K562 (cell line): ENCODE data around the gene SCG5. TPM values are rescaled to one million over a fixed set of nuclear protein-coding genes. Genes with fewer than 3 reads are reported as not detected.

Source experiments
- ATAC-seq: fragments of 200-7000 bp; cut with Tn5 transposase; 3 replicates; pipeline ENCODE4 v1.9.1; 2020; ENCODE audit warnings: moderate library complexity
- BruUV-seq: library from RNA; stranded (reverse); fragments of 400-500 nt; replicated peaks from 2 replicates; lab custom pipeline; 2021; lab: Mats Ljungman, UMichigan
- CTCF ChIA-PET: fragments of 300-600 bp; formaldehyde crosslinking; extraction: SDS; loops from one replicate; lab custom pipeline; 2021; ENCODE audit warnings: low intra/inter-chr PET ratio; lab: Yijun Ruan, JAX
- POLR2A ChIA-PET: fragments of 300-600, 350-650 bp; sonication (Branson Sonifier 250); formaldehyde crosslinking; extraction: SDS; loops from one replicate; lab custom pipeline; 2021; ENCODE audit warnings: antibody characterized with exemption, inconsistent platforms; lab: Yijun Ruan, JAX
- DNase-seq, 4 experiments: peaks; one replicate each; pipeline versions ENCODE4 v3.0.0 to v3.0.0-alpha.2; 2011 to 2018; ENCODE audit warnings: low spot score in 3 of 4, mixed read lengths in 3 of 4; ENCODE audit errors: extremely low read depth in 1 of 4
- FAIRE-seq: peaks from 2 replicates; lab custom pipeline; 2011; peaks lifted over from hg19 to GRCh38; lab: Jason Lieb, UNC
- H2AFZ ChIP-seq: 2 replicates; pipeline ENCODE4 v1.6.0; 2011; ENCODE audit warnings: low read depth, low read length, control low read depth, inconsistent platforms
- H3K27ac ChIP-seq: fragments of 200-600 bp; 3 replicates; pipeline ENCODE4 v1.8.0; 2011; ENCODE audit warnings: low read depth, mild to moderate bottlenecking, control low read depth, inconsistent platforms, low read length, moderate library complexity, mixed read lengths; ENCODE audit errors: extremely low read depth
- H3K27me3 ChIP-seq, 2 experiments: fragments of 300-600 bp in 1 of 2; 2 replicates in 1 of 2; 3 replicates in 1 of 2; pipeline versions ENCODE4 v1.6.0 to v1.8.0; 2011; ENCODE audit warnings: inconsistent platforms in 2 of 2, low read length in 2 of 2, mild to moderate bottlenecking in 1 of 2, mixed read lengths in 1 of 2, moderate library complexity in 1 of 2; ENCODE audit not compliant: control insufficient read depth in 2 of 2, insufficient read depth in 2 of 2
- H3K36me3 ChIP-seq: fragments of 300-600 bp; 3 replicates; pipeline ENCODE4 v1.8.0; 2011; ENCODE audit warnings: mild to moderate bottlenecking, low read length, inconsistent platforms; ENCODE audit not compliant: control insufficient read depth, insufficient read depth
- H3K4me1 ChIP-seq, 2 experiments: fragments of 200-600 bp in 1 of 2; replicated peaks in 1 of 2; 2 replicates in 1 of 2; 3 replicates in 1 of 2; pipeline versions ENCODE4 v1.5.1 to v1.8.0; 2011; ENCODE audit warnings: inconsistent platforms in 2 of 2, low read length in 2 of 2, mild to moderate bottlenecking in 1 of 2, mixed read lengths in 1 of 2, moderate library complexity in 1 of 2; ENCODE audit not compliant: control insufficient read depth in 2 of 2, insufficient read depth in 2 of 2
- H3K4me2 ChIP-seq: 2 replicates; pipeline ENCODE4 v1.6.1; 2011; ENCODE audit warnings: low read length, control low read depth, inconsistent platforms, mixed read lengths; ENCODE audit not compliant: insufficient read depth
- H3K4me3 ChIP-seq: fragments of 200-600 bp; sonication (generic), shearing (Covaris generic); 2 replicates; pipeline ENCODE4 v1.5.1; 2016; ENCODE audit warnings: control low read depth, inconsistent platforms
- H3K79me2 ChIP-seq: fragments of 200-600 bp; 3 replicates; pipeline ENCODE4 v1.8.0; 2011; ENCODE audit warnings: low read length, inconsistent platforms; ENCODE audit not compliant: control insufficient read depth, insufficient read depth
- H3K9ac ChIP-seq, 2 experiments: 2 replicates each; pipeline versions ENCODE4 v1.6.0 to v1.6.1; 2011; ENCODE audit warnings: low read depth in 2 of 2, low read length in 2 of 2, control low read depth in 1 of 2, inconsistent platforms in 1 of 2, mild to moderate bottlenecking in 1 of 2, mixed read lengths in 1 of 2; ENCODE audit not compliant: insufficient read depth in 1 of 2
- H3K9me1 ChIP-seq: one replicate; pipeline ENCODE4 v1.6.0; 2011; ENCODE audit warnings: inconsistent platforms, mild to moderate bottlenecking, low read length, moderate library complexity; ENCODE audit not compliant: control insufficient read depth, insufficient read depth
- H3K9me3 ChIP-seq: replicated peaks from 2 replicates; pipeline ENCODE4 v1.5.1; 2011; ENCODE audit warnings: low read depth, low read length, inconsistent platforms; ENCODE audit not compliant: control insufficient read depth, insufficient read depth
- H4K20me1 ChIP-seq: replicated peaks from 2 replicates; pipeline ENCODE4 v1.6.1; 2011; ENCODE audit warnings: low read length, inconsistent platforms, mixed read lengths; ENCODE audit not compliant: control insufficient read depth, insufficient read depth
- CEBPB ChIP-seq: fragments of 450-650 bp; IDR thresholded peaks from 2 replicates; pipeline ENCODE4 v1.6.1; 2016; ENCODE audit warnings: missing genetic modification characterization, missing compliant biosample characterization
- HDAC1 ChIP-seq, 2 experiments: fragments of 450-650 bp; IDR thresholded peaks; 2 replicates each; pipeline ENCODE4 v1.6.1; 2016 to 2017; ENCODE audit warnings: inconsistent platforms in 1 of 2, mild to moderate bottlenecking in 1 of 2, moderate library complexity in 1 of 2
- HOMEZ ChIP-seq: fragments of 250-450 bp; sonication (Bioruptor Pico); IDR thresholded peaks from 2 replicates; pipeline ENCODE4 v1.4.0; 2020; ENCODE audit warnings: mild to moderate bottlenecking, moderate library complexity
- POLR2A ChIP-seq: fragments of 450-650 bp; conservative IDR thresholded peaks from 2 replicates; pipeline ENCODE4 v1.6.1; 2016
- ZNF354B ChIP-seq: fragments of 250-450 bp; sonication (Bioruptor Pico); IDR thresholded peaks from 2 replicates; pipeline ENCODE4 v1.4.0; 2020
- WGBS: fragments of 100-300 bp; shearing (Covaris generic); methylation state at CpG from one replicate; pipeline ENCODE4 v1.1.6; 2016; ENCODE audit warnings: low coverage, mixed read lengths; ENCODE audit not compliant: insufficient coverage; ENCODE audit errors: missing lambda C conversion rate; 5-methylcytosine and 5-hydroxymethylcytosine counted together
- in situ Hi-C: fragments of 300-500 bp; cut with MboI; formaldehyde crosslinking; loops from 4 replicates; pipeline ENCODE4 v1.15.0; 2018; ENCODE audit warnings: inconsistent platforms, mixed read lengths
- intact Hi-C: fragments of 100-400 bp; cut with micrococcal nuclease; formaldehyde crosslinking; loops from 2 replicates; pipeline ENCODE4 v1.14.2; 2022
- polyA plus RNA-seq, 8 experiments: library from polyadenylated mRNA; depleted of rRNA in 4 of 8; stranded (reverse) in 5 of 8; unstranded in 3 of 8; fragments of >200 nt; fragmentation: Nextera tagmentation in 2 of 8; fragmentation: Illumina TruSeq in 1 of 8; extraction: Ambion mirVana in 2 of 8; extraction: Trizol in 1 of 8; gene quantifications; 2 replicates each; pipeline versions ENCODE4 v1.2.1 to v1.2.3, GENCODE V29; 2011 to 2014; ENCODE audit warnings: inconsistent platforms in 1 of 8, missing spikeins in 1 of 8
- total RNA-seq, 7 experiments: library from RNA; depleted of rRNA in 6 of 7; stranded (reverse); fragments of >200 nt in 6 of 7; fragmentation: Illumina TruSeq in 2 of 7; extraction: Trizol in 2 of 7; gene quantifications; 2 replicates each; pipeline versions ENCODE4 v1.2.1 to v1.2.3, GENCODE V29; 2011 to 2021; ENCODE audit warnings: low replicate concordance in 1 of 7

Gene SCG5
- total and polyA plus RNA-seq, 9 of the 15 experiments (the other 6 are each of a cell fraction or from before 2014, with no cell fraction given): 0.06 to 0.76 (median 0.28) TPM; not detected in 2

DNA sequence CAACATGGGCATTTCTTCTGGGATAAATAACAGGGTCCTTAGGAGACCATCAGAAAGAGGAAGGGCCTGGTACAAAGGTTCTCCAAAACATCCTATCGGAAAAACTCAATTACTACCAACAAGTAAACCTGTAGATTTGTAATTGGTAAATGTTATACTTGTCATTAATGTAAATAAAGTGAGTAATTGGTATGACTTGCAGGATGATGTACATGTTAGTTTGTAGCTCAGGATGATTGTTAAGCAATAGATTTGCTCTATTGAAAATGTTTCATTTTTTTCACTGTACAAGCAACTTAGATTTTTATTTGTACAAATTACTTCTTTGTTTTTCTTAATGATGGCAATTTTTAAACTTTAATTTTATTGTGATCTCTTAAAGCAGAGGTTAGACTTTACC, 3.8 kb upstream of the SCG5 start:
- DNase-seq: no peak
- H3K4me1 ChIP-seq: peaks cover 5 to 9% of the 10 kb centered on the region in 2 experiments; a peak in 4 of 5 replicates
- POLR2A ChIA-PET: no interaction called here
- no peak overlapping the region for H3K4me2 ChIP-seq
- no peak overlapping the region for H2AFZ ChIP-seq
- H3K9ac ChIP-seq: no peak overlapping the region
- H3K4me3 ChIP-seq: no peak overlapping the region
- H3K27me3 ChIP-seq: no peaks in the 10 kb centered on the region
- CTCF ChIA-PET: no interaction called here
- peaks cover 73% of the 10 kb centered on the region for H3K36me3 ChIP-seq
- H3K9me3 ChIP-seq: no peaks in the 10 kb centered on the region
- H3K9me1 ChIP-seq: no peaks in the 10 kb centered on the region
- H3K27ac ChIP-seq: no peak overlapping the region
- peaks cover 3% of the 10 kb centered on the region; the same call in 2 of the 3 replicates for H3K79me2 ChIP-seq
- TF ChIP-seq HDAC1 (IDR thresholded peaks at IDR 0.05) (no peak), CEBPB (tag) (0 out of 2 replicates have a peak, but pooled peaks have one; percentile 16), POLR2A (0 out of 2 replicates have a peak, but pooled peaks have one; percentile 34)
- no peak for ATAC-seq
- in situ Hi-C loops (no loop called here), intact Hi-C loops (no loop called here)
- H4K20me1 ChIP-seq: peaks cover 12% of the 10 kb centered on the region
- FAIRE-seq: no peak
- WGBS: 92% methylated on average over 1 of the region's 1 CpG
- BruUV-seq: no TSS peak

DNA sequence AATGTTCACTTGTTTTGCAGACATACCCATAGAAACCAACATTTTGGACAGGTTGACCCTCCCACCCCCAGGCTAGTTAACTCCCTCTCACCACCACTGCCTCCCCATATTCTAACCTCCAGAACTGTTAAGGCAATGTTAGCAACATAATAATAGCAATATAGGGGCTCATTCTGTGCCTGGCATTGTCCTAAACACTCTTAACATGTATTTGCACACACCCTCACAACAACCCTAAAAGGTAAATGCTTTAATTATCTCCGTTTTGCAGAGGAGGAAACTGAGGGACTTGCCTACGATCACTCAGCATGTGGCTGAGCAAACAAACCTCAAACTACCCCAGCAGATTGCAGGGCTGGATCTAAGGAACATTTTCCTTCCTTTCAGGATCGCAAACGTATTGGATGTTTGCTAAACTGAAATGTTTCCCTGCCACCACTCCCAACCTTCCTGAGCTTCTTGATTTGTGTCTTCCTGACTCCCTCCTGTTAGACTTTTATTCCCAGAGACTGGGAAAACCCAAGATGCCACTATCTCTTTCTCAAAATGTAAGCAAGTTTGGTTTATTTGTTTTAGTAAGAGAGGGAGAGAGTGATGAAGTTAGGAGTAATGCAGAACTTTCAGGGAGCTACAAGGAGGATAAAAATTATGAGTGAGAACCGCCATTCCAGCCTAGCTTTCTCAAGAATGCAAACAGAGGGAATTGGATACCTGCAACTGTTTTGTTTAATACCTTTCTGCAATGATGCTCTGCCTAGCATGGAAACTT, 1.3 kb downstream of the SCG5 start:
- DNase-seq (no peak), ATAC-seq (no peak; the same call in 2 of the 3 replicates), FAIRE-seq (no peak)
- ChIA-PET POLR2A (interaction anchor here (0.6 kb wide), 1 partner anchor 795 kb away, joined by 3 read pairs; no protein-coding TSS in a partner anchor), CTCF (no interaction called here)
- Histone ChIP-seq H3K9ac (no peak overlapping the region), H3K27ac (no peak overlapping the region), H3K9me1 (no peaks in the 10 kb centered on the region), H3K9me3 (no peaks in the 10 kb centered on the region), H4K20me1 (peaks cover 12% of the 10 kb centered on the region), H3K27me3 (no peaks in the 10 kb centered on the region), H3K4me3 (no peak overlapping the region), H3K79me2 (no peaks in the 10 kb centered on the region), H3K4me2 (no peak overlapping the region), H2AFZ (no peak overlapping the region), H3K4me1 (peaks cover 5 to 9% of the 10 kb centered on the region in 2 experiments; a peak in 4 of 5 replicates), H3K36me3 (peaks cover 21% of the 10 kb centered on the region; the same call in 2 of the 3 replicates)
- intact Hi-C loops (no loop called here), in situ Hi-C loops (no loop called here)
- no TSS peak for BruUV-seq
- TF ChIP-seq HOMEZ (CRISPR knock-in tag) (no peak), ZNF354B (no peak)
- WGBS: 44% methylated on average over 5 of the region's 5 CpGs
